ENCODE measurements around the gene CACNA1I. TPM values are rescaled to one million over a fixed set of nuclear protein-coding genes. Genes with fewer than 3 reads are reported as not detected.

Gene CACNA1I
- total RNA-seq, 6 donors from 2014 or later = 0.15 to 4.2 (median 0.34) TPM

GRCh38 chr22:39628563-39629080 is 58.1 kb downstream of the CACNA1I start:
- H3K4me3 ChIP-seq = no peak overlapping the region
- no peaks in the 10 kb centered on the region for H3K36me3 ChIP-seq
- ATAC-seq (ENCODE audit: low FRiP score in 2 of 2) = no peak
- peaks cover 0 to 5% (median 2%) of the 10 kb centered on the region in 4 donors for H3K27me3 ChIP-seq
- 83% methylated on average over 12 of the region's 12 CpGs; no CpG with 5 or more reads in 1 of the 2 donors for WGBS, 2 donors
- H3K9me3 ChIP-seq = no peaks in the 10 kb centered on the region
- no peaks in the 10 kb centered on the region for H3K4me1 ChIP-seq
- DNase-seq = no peak
- H3K27ac ChIP-seq = no peak overlapping the region
- TF ChIP-seq EP300 (IDR thresholded peaks at IDR 0.05) (no peak), CTCF (IDR thresholded peaks at IDR 0.05) (no peak), POLR2A (IDR thresholded peaks at IDR 0.05) (no peak), POLR2AphosphoS5 (IDR thresholded peaks at IDR 0.05) (no peak)

DNA sequence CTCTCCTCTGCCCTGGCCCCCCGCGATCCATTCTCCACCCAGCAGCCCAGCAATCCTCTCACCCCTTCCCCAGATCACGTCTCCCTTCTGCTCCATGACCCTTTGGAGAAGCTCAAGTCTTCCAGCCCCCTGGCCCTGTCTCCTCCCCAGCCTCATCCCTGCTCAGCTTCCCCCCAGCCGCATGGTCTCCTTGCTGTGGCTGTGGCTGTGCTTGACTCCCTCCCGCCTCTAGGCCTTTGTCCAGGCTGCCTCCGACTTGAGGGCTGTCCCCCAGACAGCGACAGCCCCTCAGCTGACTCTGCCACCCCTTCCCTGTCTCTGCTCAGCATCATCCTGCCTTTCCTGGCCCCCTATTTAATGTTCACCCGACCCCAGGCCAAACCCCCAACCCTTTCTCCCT is 59.3 kb downstream of the CACNA1I start:
- no peak for TF ChIP-seq CTCF (IDR thresholded peaks at IDR 0.05)
- TF ChIP-seq EP300 (IDR thresholded peaks at IDR 0.05) = no peak
- no peak for TF ChIP-seq POLR2AphosphoS5 (IDR thresholded peaks at IDR 0.05)
- no peak for TF ChIP-seq POLR2A (IDR thresholded peaks at IDR 0.05)
- H3K9me3 ChIP-seq = peaks cover 0 to 5% (median 0%) of the 10 kb centered on the region in 4 donors
- WGBS, 2 donors = 66 to 73% methylated on average over 8 of the region's 8 CpGs
- H3K4me3 ChIP-seq = no peak overlapping the region
- H3K36me3 ChIP-seq = no peaks in the 10 kb centered on the region
- ATAC-seq (ENCODE audit: low FRiP score in 2 of 2) (no peak), DNase-seq (no peak)
- no peaks in the 10 kb centered on the region for H3K4me1 ChIP-seq
- H3K27me3 ChIP-seq = peaks cover 0 to 4% (median 2%) of the 10 kb centered on the region in 4 donors
- no peak overlapping the region for H3K27ac ChIP-seq

GRCh38 chr22:39630721-39631120 is 60.2 kb downstream of the CACNA1I start:
- DNase-seq (no peak), ATAC-seq (ENCODE audit: low FRiP score in 2 of 2) (no peak)
- no peak overlapping the region for H3K4me3 ChIP-seq
- H3K36me3 ChIP-seq = no peaks in the 10 kb centered on the region
- 71 to 84% methylated on average over 7 of the region's 8 CpGs for WGBS, 2 donors
- peaks cover 0 to 5% (median 0%) of the 10 kb centered on the region in 4 donors for H3K9me3 ChIP-seq
- H3K4me1 ChIP-seq = no peaks in the 10 kb centered on the region
- TF ChIP-seq CTCF (IDR thresholded peaks at IDR 0.05) (no peak), POLR2AphosphoS5 (IDR thresholded peaks at IDR 0.05) (no peak), POLR2A (IDR thresholded peaks at IDR 0.05) (no peak), EP300 (IDR thresholded peaks at IDR 0.05) (no peak)
- H3K27me3 ChIP-seq = peaks cover 0 to 4% (median 2%) of the 10 kb centered on the region in 4 donors
- no peak overlapping the region for H3K27ac ChIP-seq

GRCh38 chr22:39631381-39632286 is 61.1 kb downstream of the CACNA1I start:
- no peaks in the 10 kb centered on the region for H3K4me1 ChIP-seq
- TF ChIP-seq POLR2AphosphoS5 (IDR thresholded peaks at IDR 0.05) (no peak), EP300 (IDR thresholded peaks at IDR 0.05) (no peak), CTCF (IDR thresholded peaks at IDR 0.05) (no peak), POLR2A (IDR thresholded peaks at IDR 0.05) (no peak)
- DNase-seq (no peak), ATAC-seq (ENCODE audit: low FRiP score in 2 of 2) (no peak)
- 71 to 80% methylated on average over 16 of the region's 16 CpGs for WGBS, 2 donors
- no peak overlapping the region for H3K27ac ChIP-seq
- peaks cover 0 to 3% (median 0%) of the 10 kb centered on the region in 4 donors for H3K27me3 ChIP-seq
- peaks cover 0 to 5% (median 0%) of the 10 kb centered on the region in 4 donors for H3K9me3 ChIP-seq
- H3K36me3 ChIP-seq = no peaks in the 10 kb centered on the region
- no peak overlapping the region for H3K4me3 ChIP-seq
